ENCODE results near the gene ETV7. TPM values are rescaled to one million over a fixed set of nuclear protein-coding genes. Genes with fewer than 3 reads are reported as not detected.

Gene ETV7
- total RNA-seq (2016; rRNA removed; fragmentation: Illumina TruSeq; extraction: Trizol) (not detected in 2 replicates), polyA plus RNA-seq (2011; rRNA removed) (not detected in 2 replicates), polyA minus RNA-seq (2011; rRNA and poly(A)+ RNA removed; ENCODE audit: low replicate concordance) (not detected in 2 replicates), Bru-seq, nascent RNA (percentile 16 among the genes with signal in this experiment), BruChase-seq, experiment 1, labeled RNA remaining after a 6-hour chase (not detected), BruChase-seq, experiment 2, labeled RNA remaining after a 2-hour chase (percentile 9 among the genes with signal in this experiment)
- total RNA-seq (2016; cell fraction: cytosol; rRNA removed; fragmentation: Illumina TruSeq; extraction: Trizol; ENCODE audit: low read depth), result not detected in 2 replicates
- not detected in 2 replicates for total RNA-seq (2016; cell fraction: insoluble cytoplasmic fraction; rRNA removed; fragmentation: Illumina TruSeq; extraction: Trizol)
- not detected in 2 replicates for total RNA-seq (2016; cell fraction: membrane; rRNA removed; fragmentation: Illumina TruSeq; extraction: Trizol)
- total RNA-seq (2016; cell fraction: nucleus; rRNA removed; fragmentation: Illumina TruSeq; extraction: Trizol), result not detected in 2 replicates
- polyA plus RNA-seq (2011; cell fraction: cytosol; rRNA removed), result not detected in 2 replicates
- not detected in 2 replicates for polyA plus RNA-seq (2011; cell fraction: nucleus; rRNA removed)
- polyA plus RNA-seq (2012), result 0.09 TPM in 1 of 2 replicates, not detected in the other
- not detected in 2 replicates for polyA plus RNA-seq (2016; cell fraction: cytosol; fragmentation: Illumina TruSeq; extraction: Trizol; ENCODE audit: low read depth)
- polyA plus RNA-seq (2016; cell fraction: insoluble cytoplasmic fraction; fragmentation: Illumina TruSeq; extraction: Trizol; ENCODE audit: low read depth), result not detected in 2 replicates
- polyA plus RNA-seq (2016; cell fraction: membrane; fragmentation: Illumina TruSeq; extraction: Trizol; ENCODE audit: low read depth), result not detected in 2 replicates
- polyA plus RNA-seq (2016; cell fraction: nucleus; fragmentation: Illumina TruSeq; extraction: Trizol; ENCODE audit: insufficient read depth, low read depth), result not detected in 2 replicates
- polyA minus RNA-seq (2011; cell fraction: cytosol; rRNA and poly(A)+ RNA removed), result not detected in 2 replicates
- polyA minus RNA-seq (2011; cell fraction: nucleus; rRNA and poly(A)+ RNA removed), result not detected in 2 replicates
- long read RNA-seq, experiment 1, partial matches to known transcripts, result 0 of 2 reads
- long read RNA-seq, experiment 1, other reads (novel, unspliced or antisense), result 2 of 2 reads
- long read RNA-seq, experiment 2, result 0 reads

- in situ Hi-C loops (cut with HindIII; ENCODE audit: extremely low pct_ligation_motif_present, low pct_unique_long_range_greater_than_20kb) (no loop called here), intact Hi-C loops (cut with micrococcal nuclease; ENCODE audit: unreplicated experiment) (no loop called here)
- POLR2A ChIA-PET, result interaction anchor here (1.5 kb wide), 1 partner anchor 36 kb away, joined by 3 read pairs; no protein-coding TSS in a partner anchor
- H3K36me3 ChIP-seq (replicated peaks in 1 of 2; ENCODE audit: control insufficient read depth in 1 of 2, insufficient read depth in 2 of 2, low read length in 2 of 2), result no peaks in the 10 kb centered on the region
- peaks cover 25% of the 10 kb centered on the region for H3K4me1 ChIP-seq (ENCODE audit: insufficient read depth, low read length)
- H2AFZ ChIP-seq (ENCODE audit: low read length), result peak within 1 kb of the TSS; percentile 55
- peaks cover 4 to 69% of the 10 kb centered on the region in 2 experiments for H3K27me3 ChIP-seq (ENCODE audit: control insufficient read depth in 1 of 2, insufficient read depth in 2 of 2, low read length in 2 of 2)
- H3K9me3 ChIP-seq (ENCODE audit: low read length), result no peaks in the 10 kb centered on the region
- CTCF ChIA-PET (ENCODE audit: low intra/inter-chr PET ratio, low total read pairs), result no interaction called here
- DNase-seq (ENCODE audit: low spot score), result no peak
- peak within 1 kb of the TSS; percentile 16; the same call in 1 of the 2 replicates for H3K9ac ChIP-seq (ENCODE audit: insufficient read depth, low read depth, low read length)
- no peak within 1 kb of the TSS for H3K27ac ChIP-seq (ENCODE audit: extremely low read length, insufficient read depth, low read length)
- no TSS peak for BruUV-seq (replicated peaks)
- H3K79me2 ChIP-seq (ENCODE audit: insufficient read depth, low read length), result no peaks in the 10 kb centered on the region
- peak within 1 kb of the TSS; percentile 55 to 70 (median 56) for H3K4me3 ChIP-seq (replicated peaks in 1 of 3; ENCODE audit: insufficient read depth in 1 of 3, low read depth in 2 of 3, low read length in 3 of 3)
- 11% methylated on average over 31 of the region's 65 CpGs for WGBS (ENCODE audit: low lambda C conversion rate)
- H3K4me2 ChIP-seq (ENCODE audit: low read depth, low read length), result peak within 1 kb of the TSS; percentile 89
- FAIRE-seq, result no peak
- ATAC-seq, result peak; percentile 81
- H4K20me1 ChIP-seq (ENCODE audit: insufficient read depth, low read length), result no peaks in the 10 kb centered on the region
- TF ChIP-seq HNF1B (CRISPR knock-in tag; IDR thresholded peaks at IDR 0.05) (no peak), UBTF (CRISPR knock-in tag; IDR thresholded peaks at IDR 0.05) (peak; percentile 53; the same call in 1 of the 2 replicates), U2AF1 (optimal IDR thresholded peaks at IDR 0.05; ENCODE audit: low read depth, low read length) (no peak), ZSCAN20 (CRISPR knock-in tag; IDR thresholded peaks at IDR 0.05; ENCODE audit: borderline replicate concordance) (no peak), MTF1 (CRISPR knock-in tag; IDR thresholded peaks at IDR 0.05) (no peak), KDM5B (CRISPR knock-in tag; IDR thresholded peaks at IDR 0.05; ENCODE audit: borderline replicate concordance) (peak; percentile 58; the same call in 1 of the 2 replicates), MXD3 (CRISPR knock-in tag; IDR thresholded peaks at IDR 0.05) (peak; percentile 56; the same call in 1 of the 2 replicates), POGK (CRISPR knock-in tag; conservative IDR thresholded peaks at IDR 0.05) (0 out of 2 replicates have a peak, but pooled peaks have one; percentile 44), ZSCAN25 (CRISPR knock-in tag; IDR thresholded peaks at IDR 0.05) (0 out of 2 replicates have a peak, but pooled peaks have one; percentile 24), ZSCAN21 (CRISPR knock-in tag; IDR thresholded peaks at IDR 0.05; ENCODE audit: borderline replicate concordance) (peak; percentile 29; the same call in 1 of the 2 replicates)
Measured at GRCh38 chr6:36387440-36388303, at the start of gene ETV7. Gene ETV7, minus strand, starts transcription at chr6:36387669. Its CDS starts 128 bp downstream, at chr6:36387541.
